ENCODE data around the gene ATRX.
"Not testable (repeated sequence)": the region's sequence is repeated elsewhere in the genome, so short reads cannot be mapped to it uniquely, and the experiment has no call there.

Gene ATRX, protein sequence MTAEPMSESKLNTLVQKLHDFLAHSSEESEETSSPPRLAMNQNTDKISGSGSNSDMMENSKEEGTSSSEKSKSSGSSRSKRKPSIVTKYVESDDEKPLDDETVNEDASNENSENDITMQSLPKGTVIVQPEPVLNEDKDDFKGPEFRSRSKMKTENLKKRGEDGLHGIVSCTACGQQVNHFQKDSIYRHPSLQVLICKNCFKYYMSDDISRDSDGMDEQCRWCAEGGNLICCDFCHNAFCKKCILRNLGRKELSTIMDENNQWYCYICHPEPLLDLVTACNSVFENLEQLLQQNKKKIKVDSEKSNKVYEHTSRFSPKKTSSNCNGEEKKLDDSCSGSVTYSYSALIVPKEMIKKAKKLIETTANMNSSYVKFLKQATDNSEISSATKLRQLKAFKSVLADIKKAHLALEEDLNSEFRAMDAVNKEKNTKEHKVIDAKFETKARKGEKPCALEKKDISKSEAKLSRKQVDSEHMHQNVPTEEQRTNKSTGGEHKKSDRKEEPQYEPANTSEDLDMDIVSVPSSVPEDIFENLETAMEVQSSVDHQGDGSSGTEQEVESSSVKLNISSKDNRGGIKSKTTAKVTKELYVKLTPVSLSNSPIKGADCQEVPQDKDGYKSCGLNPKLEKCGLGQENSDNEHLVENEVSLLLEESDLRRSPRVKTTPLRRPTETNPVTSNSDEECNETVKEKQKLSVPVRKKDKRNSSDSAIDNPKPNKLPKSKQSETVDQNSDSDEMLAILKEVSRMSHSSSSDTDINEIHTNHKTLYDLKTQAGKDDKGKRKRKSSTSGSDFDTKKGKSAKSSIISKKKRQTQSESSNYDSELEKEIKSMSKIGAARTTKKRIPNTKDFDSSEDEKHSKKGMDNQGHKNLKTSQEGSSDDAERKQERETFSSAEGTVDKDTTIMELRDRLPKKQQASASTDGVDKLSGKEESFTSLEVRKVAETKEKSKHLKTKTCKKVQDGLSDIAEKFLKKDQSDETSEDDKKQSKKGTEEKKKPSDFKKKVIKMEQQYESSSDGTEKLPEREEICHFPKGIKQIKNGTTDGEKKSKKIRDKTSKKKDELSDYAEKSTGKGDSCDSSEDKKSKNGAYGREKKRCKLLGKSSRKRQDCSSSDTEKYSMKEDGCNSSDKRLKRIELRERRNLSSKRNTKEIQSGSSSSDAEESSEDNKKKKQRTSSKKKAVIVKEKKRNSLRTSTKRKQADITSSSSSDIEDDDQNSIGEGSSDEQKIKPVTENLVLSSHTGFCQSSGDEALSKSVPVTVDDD (N-terminal part only)

DNA sequence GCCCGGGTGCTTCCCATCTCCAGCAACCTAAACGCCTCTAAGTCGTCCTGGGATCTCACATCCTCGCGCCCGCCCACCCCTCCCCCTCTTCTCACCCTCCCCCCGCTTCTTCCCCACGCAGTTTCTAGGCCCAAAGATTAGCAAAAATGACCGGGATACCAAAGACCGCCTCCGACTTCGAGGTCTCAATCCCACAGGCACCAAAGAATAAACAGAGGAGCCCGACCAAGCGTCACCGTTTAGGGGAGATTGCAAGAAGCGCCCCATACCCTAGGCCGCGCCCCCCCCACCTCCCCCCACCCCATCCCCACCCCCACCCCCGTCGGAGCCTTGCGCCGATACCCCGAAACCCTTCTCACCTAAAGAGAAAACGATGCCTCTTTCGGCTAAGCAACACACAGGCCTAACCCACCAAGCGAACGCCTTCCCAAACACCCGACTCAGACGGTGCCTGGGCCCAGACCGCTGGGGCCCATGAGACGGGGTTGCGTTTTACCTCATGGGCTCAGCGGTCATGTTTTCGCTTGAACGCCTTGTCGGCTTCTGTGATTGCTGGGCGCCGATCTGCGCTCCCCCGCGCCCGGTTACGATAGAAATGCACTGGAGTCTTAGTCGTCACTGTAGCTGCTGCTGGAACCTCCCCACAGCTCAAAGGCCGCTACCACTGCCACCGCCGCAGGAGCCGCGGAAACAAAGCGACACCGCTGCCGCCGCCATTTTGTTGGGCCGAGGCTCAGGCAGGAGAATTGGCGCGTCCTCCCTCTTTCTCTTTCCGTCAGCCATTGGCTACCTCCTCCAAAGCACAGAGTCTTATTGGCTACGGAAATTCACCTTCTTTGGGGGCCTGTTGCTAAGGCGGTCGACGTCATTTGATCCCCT lies at the start of gene ATRX:
ATRX (minus strand) TSS at position 731 of the 879 bp plus-strand sequence; CDS start at position 516, 215 bp downstream.
- DNase-seq, result peak; percentile 53

DNA sequence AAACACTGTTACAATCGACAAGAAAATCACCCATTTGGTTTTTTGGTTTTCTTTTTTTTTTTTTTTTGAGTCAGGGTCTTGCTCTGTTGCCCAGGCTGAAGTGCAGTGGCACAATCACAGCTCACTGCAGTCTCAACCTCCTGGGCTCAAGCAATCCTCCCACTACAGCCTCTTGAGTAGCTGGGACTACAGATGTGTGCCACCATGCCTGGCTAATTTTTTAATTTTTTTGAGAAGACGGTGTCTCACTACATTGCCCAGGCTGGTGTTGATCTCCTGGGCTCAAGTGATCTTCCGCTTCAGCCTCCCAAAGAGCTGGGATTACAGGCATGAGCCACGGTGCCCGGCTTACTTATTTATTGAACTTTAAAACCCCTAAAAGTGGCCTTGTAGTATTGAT lies 45.5 kb upstream of the ATRX start:
- DNase-seq, result not testable (repeated sequence)

DNA sequence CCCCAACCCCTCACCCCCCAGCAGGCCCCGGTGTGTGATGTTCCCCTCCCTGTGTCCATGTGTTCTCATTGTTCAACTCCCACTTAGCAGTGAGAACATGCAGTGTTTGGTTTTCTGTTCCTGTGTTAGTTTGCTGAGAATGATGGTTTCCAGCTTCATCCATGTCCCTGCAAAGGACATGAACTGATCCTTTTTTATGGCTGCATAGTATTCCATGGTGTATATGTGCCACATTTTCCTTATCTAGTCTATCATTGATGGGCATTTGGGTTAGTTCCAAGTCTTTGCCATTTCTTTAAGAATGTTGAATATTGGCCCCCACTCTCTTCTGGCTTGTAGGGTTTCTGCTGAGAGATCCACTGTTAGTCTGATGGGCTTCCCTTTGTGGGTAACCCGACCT lies 36.0 kb upstream of the ATRX start:
- not testable (repeated sequence) for DNase-seq

DNA sequence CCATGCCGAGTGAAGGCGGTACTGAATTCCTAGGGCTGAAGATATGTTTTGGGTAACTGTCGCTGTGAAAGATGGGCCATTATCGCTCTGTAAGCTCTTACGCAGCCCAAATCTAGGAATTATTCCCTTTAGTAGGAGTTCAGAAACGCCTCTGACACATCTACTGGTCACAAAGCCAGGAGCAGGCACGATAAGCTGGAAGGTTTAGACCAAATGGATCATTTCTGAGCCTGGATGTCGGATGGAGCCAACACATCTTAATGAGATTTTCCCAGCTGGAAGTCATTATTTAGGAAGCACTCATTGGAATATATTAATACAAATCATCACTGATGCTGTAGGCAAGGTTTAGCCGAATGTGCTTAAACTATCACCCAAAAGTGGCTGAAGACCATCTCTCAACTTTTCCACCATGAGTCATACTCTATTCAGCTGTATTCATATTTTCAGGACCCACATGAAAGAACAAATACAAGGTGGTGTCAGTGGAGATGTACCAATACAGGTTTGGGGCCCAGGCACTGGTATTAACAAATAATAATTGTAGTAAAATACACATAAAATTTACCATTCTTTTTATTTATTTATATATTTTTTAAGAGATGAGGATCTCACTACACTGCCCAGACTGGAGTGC lies 34.2 kb upstream of the ATRX start:
- DNase-seq, result no peak

DNA sequence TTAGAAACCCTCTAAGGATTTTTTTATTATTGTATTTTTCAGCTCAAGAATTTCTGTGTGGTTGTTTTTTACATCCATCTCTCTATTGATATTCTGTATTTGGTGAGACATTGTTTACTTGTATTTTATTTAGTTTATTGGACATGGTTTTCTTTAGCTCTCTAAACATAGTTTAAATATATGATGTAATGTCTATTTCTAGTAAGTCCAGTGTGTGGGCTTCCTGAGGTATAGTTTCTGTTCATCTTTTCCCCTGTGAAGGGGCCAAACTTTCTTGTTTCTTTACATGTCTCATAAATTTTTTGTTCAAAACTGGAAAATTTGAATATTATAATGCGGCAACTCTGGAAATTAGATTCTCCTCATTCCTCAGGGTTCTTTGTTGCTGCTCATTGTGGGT lies 28.2 kb upstream of the ATRX start:
- DNase-seq, result no peak

DNA sequence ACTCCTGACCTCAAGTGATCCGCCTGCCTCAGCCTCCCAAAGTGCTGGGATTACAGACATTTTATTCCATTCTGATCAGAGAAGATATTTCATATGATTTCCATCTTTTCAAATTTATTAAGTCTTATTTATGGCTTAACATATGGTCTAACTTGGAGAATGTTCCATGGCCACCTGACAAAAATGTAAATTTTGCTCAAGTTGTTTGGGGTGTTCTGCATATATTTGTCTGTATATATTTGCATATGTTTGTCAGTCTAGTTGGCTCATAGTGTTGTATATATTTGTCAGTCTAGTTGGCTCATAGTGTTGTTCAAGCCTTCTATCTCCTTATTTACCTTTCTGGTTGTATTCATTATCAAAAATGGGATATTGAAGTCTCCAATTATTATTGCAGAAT lies 16.2 kb upstream of the ATRX start:
- DNase-seq, result no peak

DNA sequence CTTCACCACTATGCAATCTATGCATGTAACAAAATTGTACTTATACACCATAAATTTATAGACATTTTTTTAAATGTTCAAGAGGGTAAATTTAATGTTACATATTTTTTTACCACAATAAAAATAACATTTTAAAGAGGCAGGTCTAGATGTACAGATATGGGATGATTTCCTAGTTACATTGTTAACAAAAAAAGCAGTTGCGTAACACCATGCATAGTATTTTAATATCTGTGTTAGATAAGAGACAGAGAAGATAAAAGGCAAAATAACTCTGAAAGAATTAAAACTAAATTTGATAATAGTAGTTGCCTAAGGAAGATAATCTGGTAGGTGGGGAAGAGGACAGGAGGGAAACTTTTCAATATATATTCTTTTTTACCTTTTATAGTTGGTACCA lies 9.1 kb upstream of the ATRX start:
- no peak for DNase-seq

DNA sequence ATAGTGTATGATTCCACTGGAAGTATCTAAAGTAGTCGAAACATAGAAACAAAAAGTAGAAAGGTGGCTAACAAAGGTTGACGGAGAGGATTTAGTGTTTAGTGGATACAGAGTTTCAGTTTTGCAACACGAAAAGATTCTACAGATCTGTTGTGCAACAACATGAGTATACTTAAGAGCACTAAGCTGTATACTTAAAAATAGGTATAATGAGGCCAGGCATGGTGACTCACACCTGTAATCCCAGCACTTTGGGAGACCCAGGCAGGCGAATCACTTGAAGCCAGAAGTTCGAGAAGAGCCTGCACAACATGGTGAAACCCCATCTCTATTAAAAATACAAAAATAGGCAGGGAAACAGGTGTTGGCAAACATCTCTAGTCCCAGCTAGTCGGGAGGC lies 7.9 kb upstream of the ATRX start:
- DNase-seq, result no peak

DNA sequence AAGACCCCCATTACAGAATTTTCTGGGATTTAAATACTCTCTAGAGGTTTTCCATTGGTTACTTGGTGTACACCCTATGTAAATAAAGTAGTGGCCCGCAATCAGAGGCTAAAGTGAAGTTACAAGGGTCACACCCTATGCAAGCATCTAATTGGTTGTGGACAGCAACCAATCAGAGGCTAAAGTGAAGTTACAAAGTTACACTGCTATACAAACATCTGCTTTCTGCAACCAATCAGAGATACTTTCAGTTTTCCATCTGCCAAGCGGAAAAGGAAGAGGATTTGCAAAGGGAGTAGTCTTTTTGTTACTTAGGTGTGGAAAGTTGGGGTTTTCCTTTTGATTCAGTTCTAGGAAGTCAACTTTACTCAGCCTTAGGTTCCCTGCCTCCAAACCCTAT lies 2.0 kb upstream of the ATRX start:
- no peak for DNase-seq

DNA sequence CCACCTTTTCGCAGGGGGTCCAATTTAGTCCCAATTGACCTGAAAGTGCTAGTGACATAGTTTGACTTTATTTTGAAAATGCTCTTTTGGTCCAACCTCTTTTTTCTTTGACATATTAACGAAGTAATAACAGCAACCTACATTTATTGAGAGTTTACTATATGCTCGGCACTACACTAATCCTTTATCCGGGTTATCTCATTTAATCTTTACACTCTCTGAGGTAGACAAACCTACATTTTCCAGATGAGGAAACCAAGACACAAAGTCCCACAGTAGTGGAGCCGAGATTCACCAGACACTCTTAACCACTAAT lies 307 bp upstream of the ATRX start:
- DNase-seq, result no peak

DNA sequence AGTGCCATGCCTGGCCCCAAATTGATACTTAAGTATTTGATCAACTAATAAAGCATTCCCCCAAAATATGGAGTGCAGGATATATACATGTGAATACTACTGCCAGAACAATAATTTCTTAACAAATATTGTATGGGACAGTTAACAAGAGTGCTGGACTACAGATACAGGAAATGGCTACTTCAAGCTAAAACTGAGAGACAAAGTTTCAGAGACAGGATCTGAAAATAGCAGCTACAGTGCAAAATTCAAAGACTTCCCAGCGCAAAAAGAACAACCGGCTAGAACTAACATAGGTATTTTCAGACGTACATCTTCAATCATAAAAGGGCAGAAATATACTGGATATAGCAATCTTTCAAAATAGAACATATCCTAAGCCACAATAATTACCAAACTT lies 6.3 kb downstream of the ATRX start:
- DNase-seq, result no peak

DNA sequence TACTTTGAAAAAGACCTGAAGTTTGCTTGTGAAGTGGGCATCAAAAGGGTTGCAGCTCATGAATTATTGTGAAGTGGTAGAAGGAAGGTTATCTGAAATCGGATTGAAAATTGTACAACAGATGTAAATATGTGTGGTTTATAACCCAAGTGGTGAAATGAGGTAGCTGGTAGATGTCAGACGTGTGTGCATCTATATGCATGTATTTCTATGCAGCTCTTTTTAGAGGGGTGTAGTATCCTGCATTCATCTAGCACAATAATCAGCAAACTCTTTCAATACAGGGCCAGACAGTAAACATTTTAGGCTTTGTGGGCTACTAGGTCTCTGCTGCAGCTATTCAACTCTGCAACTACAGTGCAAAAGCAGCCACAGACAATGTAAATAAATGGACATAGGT lies 9.4 kb downstream of the ATRX start:
- DNase-seq, result no peak

DNA sequence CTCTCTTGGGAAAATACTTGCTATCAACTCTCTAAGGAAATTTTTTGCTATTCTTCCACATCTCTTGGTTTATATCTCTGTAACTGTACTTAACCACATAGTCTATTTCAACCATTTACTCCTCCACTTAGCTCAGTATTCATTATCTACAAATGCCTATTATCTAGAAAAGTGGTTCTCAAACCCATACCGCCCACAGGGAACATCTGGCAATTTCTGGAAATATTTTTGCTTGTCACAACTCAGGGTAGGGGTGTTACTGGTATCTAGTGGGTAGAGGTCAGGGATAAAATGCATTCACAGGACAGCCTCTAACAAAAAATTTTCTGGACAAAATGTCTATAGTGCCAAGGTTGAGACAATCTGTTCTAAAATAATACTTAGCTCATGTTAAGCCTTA lies 14.4 kb downstream of the ATRX start:
- no peak for DNase-seq

DNA sequence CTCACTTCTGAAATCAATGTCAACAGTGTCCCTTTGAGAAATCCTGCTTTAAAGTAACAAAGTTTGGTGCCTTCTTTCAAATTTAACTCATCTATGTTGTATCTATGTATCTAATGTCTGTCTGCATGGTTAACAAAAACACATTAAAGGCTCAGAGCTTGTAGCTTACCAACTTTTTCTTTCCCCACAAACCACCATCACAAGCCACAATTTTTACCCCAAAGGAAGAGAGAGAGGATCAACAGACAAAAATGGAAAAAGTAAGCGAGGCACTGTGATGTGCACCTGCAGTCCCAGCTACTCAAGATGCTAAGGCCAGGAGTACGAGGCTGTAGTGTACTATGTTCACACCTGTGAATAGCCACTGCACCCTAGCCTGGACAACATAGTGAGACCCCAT lies 17.2 kb downstream of the ATRX start:
- no peak for DNase-seq

DNA sequence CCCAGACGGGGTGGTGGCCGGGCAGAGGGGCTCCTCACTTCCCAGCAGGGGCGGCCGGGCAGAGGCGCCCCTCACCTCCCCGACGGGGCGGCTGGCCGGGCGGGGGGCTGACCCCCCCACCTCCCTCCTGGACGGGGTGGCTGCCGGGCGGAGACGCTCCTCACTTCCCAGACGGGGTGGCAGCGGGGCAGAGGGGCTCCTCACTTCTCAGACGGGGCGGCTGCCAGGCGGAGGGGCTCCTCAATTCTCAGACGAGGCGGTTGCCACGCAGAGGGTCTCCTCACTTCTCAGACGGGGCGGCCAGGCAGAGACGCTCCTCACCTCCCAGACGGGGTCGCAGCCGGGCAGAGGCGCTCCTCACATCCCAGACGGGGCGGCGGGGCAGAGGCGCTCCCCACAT lies 19.8 kb downstream of the ATRX start:
- DNase-seq, result not testable (repeated sequence)

DNA sequence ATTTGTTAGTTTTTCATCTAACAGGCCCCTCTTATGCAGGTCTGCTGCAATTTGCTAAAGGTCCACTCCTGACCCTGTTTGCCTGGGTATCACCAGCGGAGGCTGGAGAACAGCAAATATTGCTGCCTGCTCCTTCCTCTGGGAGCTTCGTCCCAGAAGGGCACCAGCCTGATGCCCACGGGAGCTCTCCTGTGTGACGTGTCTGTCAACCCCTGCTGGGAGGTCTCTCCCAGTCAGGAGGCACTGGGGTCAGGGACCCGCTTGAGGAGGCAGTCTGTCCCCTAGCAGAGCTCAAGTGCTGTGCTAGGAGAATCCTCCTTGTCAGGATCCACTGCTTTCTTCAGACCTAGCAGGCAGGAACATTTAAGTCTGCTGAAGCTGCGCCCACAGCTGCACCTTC lies 30.5 kb downstream of the ATRX start:
- DNase-seq, result no peak

DNA sequence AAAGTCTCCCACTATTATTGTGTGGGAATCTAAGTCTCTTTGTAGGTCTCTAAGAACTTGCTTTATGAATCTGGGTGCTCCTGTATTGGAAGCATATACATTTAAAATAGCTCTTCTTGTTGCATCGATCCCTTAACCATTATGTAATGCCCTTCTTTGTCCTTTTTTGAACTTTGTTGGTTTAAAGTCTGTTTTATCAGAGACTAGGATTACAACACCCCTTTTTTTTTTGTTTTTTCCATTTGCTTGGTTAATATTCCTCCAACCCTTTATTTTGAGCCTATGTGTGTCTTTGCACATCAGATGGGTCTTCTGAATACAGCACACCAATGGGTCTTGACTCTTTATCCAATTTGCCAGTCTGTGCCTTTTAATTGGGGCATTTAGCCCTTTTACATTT lies 32.1 kb downstream of the ATRX start:
- DNase-seq, result not testable (repeated sequence)

DNA sequence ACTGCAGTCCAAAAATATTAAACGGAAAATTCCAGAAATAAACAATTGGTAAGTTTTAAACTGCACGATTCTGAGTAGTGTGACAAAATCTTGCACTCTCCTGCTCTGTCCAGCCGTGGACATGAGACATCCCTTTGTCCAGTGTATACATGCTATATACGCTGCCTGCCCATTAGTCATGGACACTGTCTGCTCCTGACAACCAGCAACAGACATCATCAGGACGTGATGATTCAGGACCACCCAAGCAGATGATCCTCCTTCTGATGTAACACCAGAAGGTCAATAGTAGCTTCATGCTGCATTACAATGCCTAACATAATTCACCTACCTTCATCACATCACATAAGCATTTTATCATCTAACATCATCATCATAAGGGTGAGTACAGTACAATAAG lies 36.3 kb downstream of the ATRX start:
- DNase-seq, result no peak

DNA sequence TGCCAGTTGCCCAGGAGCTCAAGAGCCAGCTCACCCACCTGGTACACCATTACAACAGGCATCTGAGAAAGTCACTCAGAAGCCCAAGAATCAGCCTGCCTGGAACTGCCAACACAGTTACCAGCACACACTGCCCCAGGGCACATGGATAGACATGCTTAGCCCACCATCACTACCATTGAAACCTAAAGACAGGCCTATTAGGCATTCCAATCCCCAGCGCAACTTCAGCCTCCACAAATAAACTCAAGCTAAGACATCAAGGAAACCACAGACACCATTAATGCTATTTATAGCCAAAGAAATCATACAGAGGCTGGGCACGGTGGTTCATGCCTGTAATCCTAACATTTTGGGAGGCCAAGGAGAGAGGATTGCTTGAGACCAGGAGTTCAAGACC lies 42.3 kb downstream of the ATRX start:
- no peak for DNase-seq

DNA sequence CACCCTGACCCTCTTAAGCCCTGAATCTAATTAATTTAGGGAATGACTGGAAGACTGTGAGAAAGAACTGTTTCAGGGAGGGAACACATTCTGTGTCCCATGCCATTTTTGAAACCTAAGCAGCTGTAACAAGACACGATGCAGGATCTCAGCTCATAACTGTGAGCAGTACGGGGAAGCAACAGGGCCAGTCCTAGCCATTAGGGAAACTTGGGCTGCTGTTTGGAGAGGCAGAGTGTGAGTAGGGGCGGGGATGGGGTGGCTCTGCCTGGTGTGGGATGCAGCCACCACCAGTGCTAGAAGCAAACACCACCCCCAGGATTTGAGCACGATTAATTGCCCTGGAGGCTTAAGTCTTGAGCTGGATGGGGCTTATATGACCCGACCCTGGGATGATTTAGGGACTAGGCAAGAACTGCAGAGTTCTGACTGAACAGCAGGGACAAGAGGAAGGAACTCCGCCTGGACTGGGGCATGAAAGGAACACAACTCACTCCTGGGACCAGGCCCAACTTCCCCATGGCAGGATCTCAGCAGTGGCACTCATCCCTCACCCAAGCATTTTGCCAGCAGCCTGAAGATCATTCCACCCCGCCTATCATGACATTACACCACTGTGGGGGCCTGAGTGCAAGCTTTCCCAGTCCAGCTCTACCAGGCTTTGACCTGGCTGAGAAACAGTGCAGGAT lies 43.1 kb downstream of the ATRX start:
- DNase-seq, result no peak

DNA sequence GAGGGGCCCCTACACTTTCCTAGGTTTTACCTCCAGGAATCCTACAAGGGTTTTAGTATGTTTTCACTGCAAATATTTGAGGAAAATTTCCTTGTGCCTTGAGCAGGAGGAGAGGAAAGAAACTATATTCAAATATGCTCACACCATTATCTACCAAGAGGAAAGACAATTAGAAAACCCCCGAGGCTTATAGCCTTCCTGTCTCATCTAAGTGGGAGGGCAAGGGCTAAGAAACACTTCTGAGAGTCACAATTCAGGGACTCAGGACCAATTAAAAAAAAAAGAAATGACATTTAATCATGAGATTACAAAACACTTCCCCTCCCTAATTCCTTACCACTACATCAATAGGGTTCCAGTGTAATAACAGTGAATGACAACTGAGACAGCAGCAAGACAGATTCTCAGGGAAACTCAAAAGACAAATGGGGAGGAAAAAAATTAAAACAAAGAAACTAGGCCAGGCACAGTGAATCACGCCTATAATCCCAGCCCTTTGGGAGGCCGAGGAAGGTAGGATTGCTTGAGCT lies 45.6 kb downstream of the ATRX start:
- no peak for DNase-seq
